ENCODE measurements around the gene CRY2.

- TF ChIP-seq POLR2A (IDR thresholded peaks at IDR 0.05; ENCODE audit: extremely low read depth, insufficient read length): no peak
- TF ChIP-seq CTCF (IDR thresholded peaks at IDR 0.05; ENCODE audit: low read depth, low read length): no peak
- no peak for TF ChIP-seq MAX (IDR thresholded peaks at IDR 0.05; ENCODE audit: low read depth, low read length)
- no peak for TF ChIP-seq MYC (IDR thresholded peaks at IDR 0.05; ENCODE audit: low read depth, low read length)
These were observed 29.9 kb downstream of the CRY2 start for GRCh38 chr11:45877221-45877620.
